Measurements from ENCODE around the gene TRIM63. TPM values are rescaled to one million over a fixed set of nuclear protein-coding genes. Genes with fewer than 3 reads are reported as not detected.

TRIM63 gene
- polyA plus RNA-seq, 1 experiment = not detected

DNA sequence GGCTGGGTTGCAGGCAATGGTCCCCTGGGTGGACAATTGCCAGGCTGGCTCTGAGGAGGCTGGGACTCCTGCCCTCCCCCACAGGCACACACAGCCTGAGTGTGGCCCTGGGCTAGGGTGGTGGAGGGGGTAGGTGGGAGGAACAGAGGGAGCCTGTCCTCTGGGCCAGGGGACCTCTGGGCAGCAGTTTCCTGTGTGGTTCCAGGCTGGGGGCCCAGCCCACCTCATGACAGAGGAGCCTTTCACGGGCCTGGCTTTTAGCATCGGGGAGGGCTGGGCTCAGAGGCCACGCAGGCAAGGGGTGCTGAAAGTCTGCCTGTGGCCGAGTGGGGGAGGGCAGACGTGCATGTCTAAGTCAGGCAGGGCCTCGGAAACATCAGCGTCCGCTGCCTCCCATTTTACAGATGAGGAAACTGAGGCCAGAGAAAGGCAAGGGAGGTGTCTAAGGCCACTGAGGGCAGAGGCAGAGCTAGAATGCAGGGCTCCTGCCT, 38.9 kb downstream of the TRIM63 start:
- no peak for DNase-seq (ENCODE audit: low read depth, low spot score)
- Histone ChIP-seq H3K4me3 (ENCODE audit: low read depth, low read length) (no peak overlapping the region), H3K27ac (ENCODE audit: low read depth, low read length) (no peak overlapping the region), H3K27me3 (ENCODE audit: control insufficient read depth, insufficient read depth, low read length) (peaks cover 4% of the 10 kb centered on the region), H3K9me3 (ENCODE audit: control insufficient read depth, insufficient read depth, low read length) (no peaks in the 10 kb centered on the region)
- no peak for TF ChIP-seq CTCF (IDR thresholded peaks at IDR 0.05; ENCODE audit: low read depth, low read length)
- POLR2A ChIA-PET = no interaction called here
- CTCF ChIA-PET = interaction anchor here (1.3 kb wide), 1 partner anchor 142 kb away, joined by 4 read pairs; the partner anchor contains the start of gene ZNF593

GRCh38 chr1:26027716-26028489, 39.5 kb downstream of the TRIM63 start:
- H3K27ac ChIP-seq (ENCODE audit: low read depth, low read length) = no peak overlapping the region
- H3K4me3 ChIP-seq (ENCODE audit: low read depth, low read length) = no peak overlapping the region
- TF ChIP-seq CTCF (IDR thresholded peaks at IDR 0.05; ENCODE audit: low read depth, low read length) = no peak
- H3K9me3 ChIP-seq (ENCODE audit: control insufficient read depth, insufficient read depth, low read length) = no peaks in the 10 kb centered on the region; the same call in 1 of the 2 replicates
- ChIA-PET CTCF (no interaction called here), POLR2A (interaction anchor here (0.7 kb wide), 1 partner anchor 14 kb away, joined by 5 read pairs; no protein-coding TSS in a partner anchor)
- DNase-seq (ENCODE audit: low read depth, low spot score) = no peak
- H3K27me3 ChIP-seq (ENCODE audit: control insufficient read depth, insufficient read depth, low read length) = peaks cover 4% of the 10 kb centered on the region

DNA sequence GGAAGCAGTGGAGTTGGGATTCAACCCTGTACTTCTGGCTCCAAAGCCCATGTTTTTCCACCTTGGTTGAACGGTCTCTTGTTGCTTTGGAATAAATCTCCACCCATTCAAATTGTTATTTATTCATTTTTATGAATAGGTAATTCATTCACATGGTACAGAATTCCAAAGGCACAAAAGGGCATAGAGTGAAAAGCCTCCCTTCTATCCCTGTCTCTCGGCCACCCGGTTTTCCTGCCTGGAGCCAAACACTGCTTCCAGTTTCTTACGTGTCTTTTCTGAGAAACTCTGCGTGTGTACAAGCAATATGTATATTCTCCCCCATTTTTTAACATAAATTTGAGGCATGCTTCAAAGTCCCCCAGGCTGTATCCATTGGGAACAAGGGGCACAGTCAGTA, 41.9 kb downstream of the TRIM63 start:
- ChIA-PET POLR2A (interaction anchor here (0.7 kb wide), 1 partner anchor 74 kb away, joined by 5 read pairs; no protein-coding TSS in a partner anchor), CTCF (interaction anchor here (2.2 kb wide), 1 partner anchor 130 kb away, joined by 7 read pairs; no protein-coding TSS in a partner anchor)
- DNase-seq (ENCODE audit: low read depth, low spot score) = no peak
- Histone ChIP-seq H3K9me3 (ENCODE audit: control insufficient read depth, insufficient read depth, low read length) (no peaks in the 10 kb centered on the region; the same call in 1 of the 2 replicates), H3K4me3 (ENCODE audit: low read depth, low read length) (no peak overlapping the region), H3K27ac (ENCODE audit: low read depth, low read length) (no peak overlapping the region), H3K27me3 (ENCODE audit: control insufficient read depth, insufficient read depth, low read length) (no peaks in the 10 kb centered on the region)
- TF ChIP-seq CTCF (IDR thresholded peaks at IDR 0.05; ENCODE audit: low read depth, low read length) = no peak

- Histone ChIP-seq H3K4me3 (ENCODE audit: low read depth, low read length) (no peak overlapping the region), H3K27ac (ENCODE audit: low read depth, low read length) (no peak overlapping the region), H3K27me3 (ENCODE audit: control insufficient read depth, insufficient read depth, low read length) (no peaks in the 10 kb centered on the region), H3K9me3 (ENCODE audit: control insufficient read depth, insufficient read depth, low read length) (no peaks in the 10 kb centered on the region; the same call in 1 of the 2 replicates)
- DNase-seq (ENCODE audit: low read depth, low spot score) = no peak
- ChIA-PET CTCF (interaction anchor here (0.8 to 2.2 kb wide), 3 partner anchors 11 to 130 kb away, joined by 4 to 7 read pairs (median 5); partner anchors contain the start of gene PAFAH2), POLR2A (no interaction called here)
- TF ChIP-seq CTCF (IDR thresholded peaks at IDR 0.05; ENCODE audit: low read depth, low read length) = no peak
These were observed 42.4 kb downstream of the TRIM63 start for GRCh38 chr1:26025060-26025459.

DNA sequence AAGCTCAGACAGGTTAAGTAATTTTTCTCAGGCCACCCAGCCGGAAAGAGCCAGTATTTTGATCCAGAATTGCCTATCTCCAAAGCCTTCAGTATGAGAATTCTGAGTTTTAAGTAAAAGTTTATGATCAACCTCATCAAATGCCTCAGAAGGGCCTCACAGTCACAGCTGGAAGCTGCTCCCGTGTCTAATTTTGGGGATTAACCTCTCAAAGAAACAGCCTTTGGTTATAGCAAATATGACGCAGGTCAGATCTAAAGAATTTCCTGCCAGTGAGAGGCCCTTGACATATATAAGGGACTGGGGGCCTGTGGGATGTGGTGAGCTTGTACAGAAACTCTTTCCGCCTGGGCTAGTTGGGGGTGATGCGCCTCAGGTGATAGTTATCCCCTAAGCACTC, 43.6 kb downstream of the TRIM63 start:
- no peak for DNase-seq (ENCODE audit: low read depth, low spot score)
- no peak overlapping the region for H3K4me3 ChIP-seq (ENCODE audit: low read depth, low read length)
- POLR2A ChIA-PET = no interaction called here
- TF ChIP-seq CTCF (IDR thresholded peaks at IDR 0.05; ENCODE audit: low read depth, low read length) = no peak
- H3K9me3 ChIP-seq (ENCODE audit: control insufficient read depth, insufficient read depth, low read length) = no peaks in the 10 kb centered on the region; the same call in 1 of the 2 replicates
- CTCF ChIA-PET = interaction anchor here (1.8 to 2.2 kb wide), 2 partner anchors 13 to 128 kb away, joined by 5 to 7 read pairs; no protein-coding TSS in a partner anchor
- no peaks in the 10 kb centered on the region for H3K27me3 ChIP-seq (ENCODE audit: control insufficient read depth, insufficient read depth, low read length)
- no peak overlapping the region for H3K27ac ChIP-seq (ENCODE audit: low read depth, low read length)
